Liver (tissue), 3 donors: ENCODE measurements around the gene PSMB8.

Experiments used
- CTCF ChIP-seq: fragments of 150-350 bp; IDR thresholded peaks from 2 replicates; pipeline ENCODE4 v1.5.1; 2017; ENCODE audit warnings: improper control_type of control experiment, low read depth, low read length; ENCODE audit not compliant: missing input control
- HNF4G ChIP-seq: IDR thresholded peaks from 2 replicates; pipeline ENCODE4 v1.6.1; 2016; ENCODE audit warnings: antibody characterized with exemption
- JUND ChIP-seq, 2 donors: IDR thresholded peaks; 2 replicates each; pipeline ENCODE4 v1.6.1; 2016; ENCODE audit warnings: antibody characterized with exemption in 2 of 2
- donor health status: healthy.
- donor health status: healthy.

DNA sequence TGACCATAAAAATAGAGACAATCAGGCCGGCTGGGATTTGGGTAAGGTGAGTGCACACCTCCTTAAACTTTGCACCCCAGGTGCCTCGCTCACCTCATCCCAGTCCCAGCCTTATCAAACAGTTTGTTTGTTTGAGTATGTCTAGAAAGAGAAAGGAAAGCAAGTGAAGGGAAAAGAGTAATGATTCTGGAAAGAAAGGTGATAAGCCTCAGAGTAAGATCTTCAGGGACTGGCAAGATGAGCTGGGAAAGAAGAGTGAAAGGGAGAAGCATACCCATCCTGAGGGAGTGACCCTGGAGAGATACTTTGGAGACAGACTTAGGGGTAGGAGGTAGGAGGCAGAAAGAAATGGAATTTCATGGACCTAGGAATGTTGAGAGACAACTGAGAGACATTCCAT, 7.0 kb downstream of the PSMB8 start:
- no peak for TF ChIP-seq CTCF
- no peak for TF ChIP-seq HNF4G
- TF ChIP-seq JUND (IDR thresholded peaks at IDR 0.05), result no peak
